Measurements from ENCODE around the gene SKOR1. TPM values are rescaled to one million over a fixed set of nuclear protein-coding genes. Genes with fewer than 3 reads are reported as not detected.

SKOR1 gene
- total and polyA plus RNA-seq, 2 of the 4 experiments (the other 2 are of a cell fraction) = 0.03 TPM; not detected in 1

DNA sequence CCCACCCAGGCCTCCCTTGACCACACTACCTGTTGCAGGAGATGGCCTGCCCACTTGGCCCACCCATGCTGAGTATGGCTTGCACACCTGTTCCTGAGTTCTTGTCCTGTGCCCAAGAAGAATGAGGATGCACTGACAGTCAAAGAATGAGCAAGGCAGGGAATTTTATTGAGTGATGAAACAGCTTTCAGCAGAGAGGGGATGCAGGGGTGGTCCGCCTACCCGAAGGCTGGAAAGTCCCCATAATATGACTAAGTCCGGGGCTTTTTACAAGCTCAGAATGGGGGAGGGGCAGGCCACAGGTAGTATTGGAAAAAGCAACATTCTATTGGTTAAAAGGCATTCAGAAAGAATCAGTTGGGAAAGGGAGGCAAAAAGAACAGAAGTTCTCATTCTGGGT lies 44.4 kb downstream of the SKOR1 start:
- Histone ChIP-seq H3K18ac (ENCODE audit: low read depth, low read length) (no peak overlapping the region), H3K27me3 (ENCODE audit: control insufficient read depth, insufficient read depth, low read length) (peaks cover 21% of the 10 kb centered on the region), H3K27ac (ENCODE audit: insufficient read depth, low read length) (no peak overlapping the region), H3K4me3 (ENCODE audit: insufficient read depth, low read depth, low read length) (no peak overlapping the region), H4K91ac (ENCODE audit: insufficient read depth, low read depth, low read length) (no peak overlapping the region), H2BK5ac (ENCODE audit: low read depth, low read length, poor library complexity, severe bottlenecking) (no peak overlapping the region), H3K4ac (ENCODE audit: low read depth, low read length) (no peak overlapping the region), H4K20me1 (ENCODE audit: insufficient read depth, low read length) (no peaks in the 10 kb centered on the region), H2AK5ac (ENCODE audit: low read depth, low read length) (no peak overlapping the region), H4K8ac (ENCODE audit: low read depth in 2 of 2, low read length in 2 of 2) (no peak overlapping the region), H2BK15ac (ENCODE audit: low read depth, low read length) (no peak overlapping the region), H2BK20ac (ENCODE audit: low read depth, low read length) (no peak overlapping the region), H3K9me3 (ENCODE audit: control insufficient read depth, insufficient read depth, low read length) (peaks cover 7% of the 10 kb centered on the region), H3K23ac (ENCODE audit: low read depth, low read length) (no peak overlapping the region), H4K5ac (ENCODE audit: low read depth, low read length) (no peak overlapping the region), H3K79me1 (ENCODE audit: low read depth in 1 of 2, low read length in 2 of 2) (no peaks in the 10 kb centered on the region), H3K9ac (ENCODE audit: low read depth, low read length) (no peak overlapping the region), H3K9me1 (ENCODE audit: insufficient read depth, low read length) (no peaks in the 10 kb centered on the region), H3K36me3 (ENCODE audit: control insufficient read depth, insufficient read depth, low read length) (no peaks in the 10 kb centered on the region), H3K4me1 (ENCODE audit: control insufficient read depth, insufficient read depth, low read length) (peaks cover 2% of the 10 kb centered on the region; the same call in 1 of the 2 replicates), H3K56ac (ENCODE audit: extremely low read depth, insufficient read depth, low read length) (no peak overlapping the region), H3K14ac (replicated peaks; ENCODE audit: low read depth, low read length) (no peak overlapping the region), H2BK120ac (ENCODE audit: low read depth, low read length) (no peak overlapping the region), H2AK9ac (replicated peaks; ENCODE audit: low read depth, low read length, poor library complexity) (no peak overlapping the region), H2AFZ (replicated peaks; ENCODE audit: low read length, poor library complexity) (no peak overlapping the region), H3K4me2 (ENCODE audit: low read depth, low read length) (no peak overlapping the region)
- no TSS peak for BruUV-seq (replicated peaks)
- ChIA-PET CTCF (no interaction called here), POLR2A (ENCODE audit: unreplicated experiment) (no interaction called here)
- no peak for DNase-seq
- ATAC-seq (ENCODE audit: low read depth) = no peak
- dilution Hi-C loops (cut with HindIII; ENCODE audit: low sequenced_read_pairs, unreplicated experiment) = no loop called here
- TF ChIP-seq NFE2L2 (IDR thresholded peaks at IDR 0.05; ENCODE audit: low read depth, low read length) (no peak), USF2 (IDR thresholded peaks at IDR 0.05; ENCODE audit: low read depth, low read length) (no peak), SMC3 (IDR thresholded peaks at IDR 0.05; ENCODE audit: low read depth, low read length) (no peak), RFX5 (IDR thresholded peaks at IDR 0.05; ENCODE audit: low read depth, low read length) (no peak), RAD21 (IDR thresholded peaks at IDR 0.05; ENCODE audit: low read length) (no peak), MAZ (IDR thresholded peaks at IDR 0.05; ENCODE audit: borderline replicate concordance, low read depth, low read length) (no peak), MAFK (IDR thresholded peaks at IDR 0.05; ENCODE audit: low read depth, low read length) (no peak), POLR2A (IDR thresholded peaks at IDR 0.05; ENCODE audit: low read depth, low read length) (no peak), ELK1 (IDR thresholded peaks at IDR 0.05; ENCODE audit: borderline replicate concordance, low read depth, low read length) (no peak), CEBPB (IDR thresholded peaks at IDR 0.05; ENCODE audit: low read depth, low read length) (no peak), CTCF (conservative IDR thresholded peaks at IDR 0.05; ENCODE audit: low read depth, low read length) (no peak), FOS (IDR thresholded peaks at IDR 0.05; ENCODE audit: low read depth, low read length) (no peak), BHLHE40 (IDR thresholded peaks at IDR 0.05; ENCODE audit: low read depth, low read length) (no peak), CHD1 (IDR thresholded peaks at IDR 0.05; ENCODE audit: low read depth, low read length) (no peak), RCOR1 (IDR thresholded peaks at IDR 0.05; ENCODE audit: insufficient replicate concordance, low read length) (no peak), MXI1 (IDR thresholded peaks at IDR 0.05; ENCODE audit: borderline replicate concordance, low read depth, low read length) (no peak)
- intact Hi-C loops (cut with micrococcal nuclease) = no loop called here
- in situ Hi-C loops (cut with MboI; ENCODE audit: low sequenced_read_pairs) = loop anchor here (10.0 kb wide), 1 partner anchor 285 kb away; no protein-coding TSS in a partner anchor
- no CpG with 5 or more reads among the region's 3 CpGs for WGBS, 2 experiments (ENCODE audit: extremely low coverage in 2 of 2, insufficient read length in 1 of 2)
